Choroid plexus epithelial cell (primary cell): ENCODE results near the gene CEACAM19.
"Not testable (repeated sequence)": the region's sequence is repeated elsewhere in the genome, so short reads cannot be mapped to it uniquely, and the experiment has no call there.

ENCODE experiments used
- DNase-seq: peaks from one replicate; pipeline ENCODE4 v3.0.0-alpha.2; 2010; ENCODE audit warnings: low read depth
- H3K4me3 ChIP-seq: 2 replicates; pipeline ENCODE4 v1.5.1; 2011; ENCODE audit warnings: low read depth, mild to moderate bottlenecking, control low read depth, low read length, moderate library complexity
- TF ChIP-seq, protein P1 (sequence below): conservative IDR thresholded peaks from 2 replicates; pipeline ENCODE4 v1.5.1; 2011; ENCODE audit warnings: low read depth, mild to moderate bottlenecking, control low read depth, inconsistent platforms, low read length, moderate library complexity

CEACAM19 gene

DNA sequence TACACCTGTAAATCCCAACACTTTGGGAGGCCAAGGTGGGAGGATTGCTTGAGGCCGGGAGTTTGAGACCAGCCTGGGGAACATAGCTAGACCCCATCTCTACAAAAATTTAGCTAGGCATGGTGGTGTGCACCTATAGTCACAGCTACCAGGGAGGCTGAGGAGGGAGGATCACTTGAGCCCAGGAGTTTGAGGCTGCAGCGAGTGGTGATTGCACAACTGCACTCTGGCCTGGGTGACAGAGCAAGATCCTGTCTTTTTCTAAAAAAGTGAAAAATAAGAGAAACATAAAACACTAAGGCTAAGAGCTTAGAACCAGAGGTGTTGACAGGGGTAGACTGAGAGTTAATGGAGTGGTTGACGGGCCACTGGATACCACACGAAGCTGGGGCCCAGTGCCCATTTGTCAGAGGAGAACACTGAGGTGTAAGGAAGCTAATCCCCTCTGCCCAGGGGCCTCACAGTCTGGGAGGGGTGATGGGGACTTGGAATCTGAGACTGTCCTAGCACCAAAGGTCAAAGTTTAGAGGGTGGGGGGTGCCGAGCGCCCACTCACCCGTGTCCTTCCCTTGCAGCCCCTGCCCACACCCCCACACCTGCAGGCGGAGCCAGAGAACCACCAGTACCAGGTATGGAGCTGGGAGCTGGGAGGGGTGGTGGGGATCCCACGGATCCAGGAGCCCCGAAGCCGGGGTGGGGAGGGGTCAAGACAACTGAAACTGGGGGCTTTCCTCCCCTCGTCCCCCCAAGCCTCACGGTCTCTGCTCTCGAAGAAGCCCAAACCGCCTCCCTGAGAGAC is 10.9 kb downstream of the CEACAM19 start:
- DNase-seq, result no peak
- TF ChIP-seq, protein P1, sequence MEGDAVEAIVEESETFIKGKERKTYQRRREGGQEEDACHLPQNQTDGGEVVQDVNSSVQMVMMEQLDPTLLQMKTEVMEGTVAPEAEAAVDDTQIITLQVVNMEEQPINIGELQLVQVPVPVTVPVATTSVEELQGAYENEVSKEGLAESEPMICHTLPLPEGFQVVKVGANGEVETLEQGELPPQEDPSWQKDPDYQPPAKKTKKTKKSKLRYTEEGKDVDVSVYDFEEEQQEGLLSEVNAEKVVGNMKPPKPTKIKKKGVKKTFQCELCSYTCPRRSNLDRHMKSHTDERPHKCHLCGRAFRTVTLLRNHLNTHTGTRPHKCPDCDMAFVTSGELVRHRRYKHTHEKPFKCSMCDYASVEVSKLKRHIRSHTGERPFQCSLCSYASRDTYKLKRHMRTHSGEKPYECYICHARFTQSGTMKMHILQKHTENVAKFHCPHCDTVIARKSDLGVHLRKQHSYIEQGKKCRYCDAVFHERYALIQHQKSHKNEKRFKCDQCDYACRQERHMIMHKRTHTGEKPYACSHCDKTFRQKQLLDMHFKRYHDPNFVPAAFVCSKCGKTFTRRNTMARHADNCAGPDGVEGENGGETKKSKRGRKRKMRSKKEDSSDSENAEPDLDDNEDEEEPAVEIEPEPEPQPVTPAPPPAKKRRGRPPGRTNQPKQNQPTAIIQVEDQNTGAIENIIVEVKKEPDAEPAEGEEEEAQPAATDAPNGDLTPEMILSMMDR, result no peak
- no peak overlapping the region for H3K4me3 ChIP-seq

DNA sequence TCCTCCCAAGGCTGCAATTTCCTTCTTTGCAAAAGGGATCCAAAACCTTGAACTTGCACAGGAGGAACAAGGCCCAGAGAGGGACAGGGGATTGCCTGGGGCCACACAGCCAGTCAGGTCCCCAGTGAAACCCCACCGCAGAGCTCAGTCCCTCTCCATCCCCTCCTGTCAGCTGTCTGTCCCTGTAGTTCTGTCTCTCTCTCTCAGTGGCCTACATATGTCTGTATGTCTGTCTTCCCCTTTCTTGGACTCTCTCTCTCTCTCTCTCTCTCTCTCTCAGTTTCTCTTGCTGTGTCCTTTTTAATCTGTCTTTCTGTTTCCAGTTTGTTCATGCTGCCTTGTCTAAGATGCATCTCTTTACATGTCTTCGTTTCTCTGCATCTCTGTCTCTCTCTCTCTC is 11.5 kb downstream of the CEACAM19 start:
- TF ChIP-seq, protein P1, result no peak
- no peak for DNase-seq
- no peak overlapping the region for H3K4me3 ChIP-seq

DNA sequence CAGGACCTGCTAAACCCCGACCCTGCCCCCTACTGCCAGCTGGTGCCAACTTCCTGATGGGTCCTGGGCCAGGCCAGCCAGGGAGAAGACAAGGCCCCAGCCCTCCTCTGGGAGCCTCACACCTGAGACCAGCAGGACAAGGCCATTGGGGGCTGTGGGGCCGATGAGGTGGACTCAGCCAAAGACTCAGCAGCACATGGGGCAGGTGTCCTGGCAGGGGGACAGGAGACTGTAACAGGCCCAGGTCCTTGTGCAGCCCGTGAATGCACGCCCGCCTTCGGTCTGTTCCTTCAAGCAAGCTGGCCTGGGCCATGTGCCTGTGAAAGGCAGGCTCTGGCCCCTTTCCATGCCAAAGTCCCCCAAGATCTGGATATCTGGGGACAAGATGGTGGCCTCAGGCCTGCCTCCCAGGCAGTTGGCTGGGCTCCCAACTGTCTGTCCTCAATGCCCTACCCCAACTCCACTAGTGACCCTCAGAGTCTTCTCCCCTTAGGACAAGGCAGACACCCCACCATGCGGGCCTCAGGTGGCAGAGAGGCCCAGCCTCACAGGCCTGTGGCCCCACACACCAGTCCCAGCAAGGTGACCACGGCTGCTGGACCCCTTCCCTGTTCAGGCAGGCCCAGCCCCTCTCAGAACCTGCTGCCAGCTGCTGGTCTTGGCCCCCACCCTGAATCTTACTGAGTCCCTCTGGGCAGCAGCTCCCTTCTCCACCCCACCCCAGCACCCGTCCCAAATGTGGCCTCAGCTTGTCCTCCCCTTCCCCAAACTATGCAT is 12.3 kb downstream of the CEACAM19 start:
- no peak overlapping the region for H3K4me3 ChIP-seq
- no peak for DNase-seq
- TF ChIP-seq, protein P1, result no peak

DNA sequence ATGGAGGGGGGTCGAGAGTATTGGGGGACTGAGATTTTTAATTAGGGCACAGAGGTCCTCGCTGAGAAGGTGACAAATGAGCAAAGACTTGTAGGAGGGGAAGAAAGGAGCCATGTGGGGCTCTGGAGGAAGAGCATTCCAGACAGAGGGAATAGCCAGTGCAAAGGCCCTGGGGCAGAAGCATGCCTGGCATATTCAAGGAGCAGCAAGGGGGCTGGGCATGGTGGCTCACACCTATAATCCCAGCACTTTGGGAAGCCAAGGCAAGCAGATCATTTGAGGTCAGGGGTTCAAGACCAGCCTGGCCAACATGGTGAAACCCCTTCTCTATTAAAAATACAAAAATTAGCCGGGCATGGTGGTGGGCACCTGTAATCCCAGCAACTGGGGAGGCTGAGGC is 13.1 kb downstream of the CEACAM19 start:
- H3K4me3 ChIP-seq, DNase-seq: not testable (repeated sequence)

DNA sequence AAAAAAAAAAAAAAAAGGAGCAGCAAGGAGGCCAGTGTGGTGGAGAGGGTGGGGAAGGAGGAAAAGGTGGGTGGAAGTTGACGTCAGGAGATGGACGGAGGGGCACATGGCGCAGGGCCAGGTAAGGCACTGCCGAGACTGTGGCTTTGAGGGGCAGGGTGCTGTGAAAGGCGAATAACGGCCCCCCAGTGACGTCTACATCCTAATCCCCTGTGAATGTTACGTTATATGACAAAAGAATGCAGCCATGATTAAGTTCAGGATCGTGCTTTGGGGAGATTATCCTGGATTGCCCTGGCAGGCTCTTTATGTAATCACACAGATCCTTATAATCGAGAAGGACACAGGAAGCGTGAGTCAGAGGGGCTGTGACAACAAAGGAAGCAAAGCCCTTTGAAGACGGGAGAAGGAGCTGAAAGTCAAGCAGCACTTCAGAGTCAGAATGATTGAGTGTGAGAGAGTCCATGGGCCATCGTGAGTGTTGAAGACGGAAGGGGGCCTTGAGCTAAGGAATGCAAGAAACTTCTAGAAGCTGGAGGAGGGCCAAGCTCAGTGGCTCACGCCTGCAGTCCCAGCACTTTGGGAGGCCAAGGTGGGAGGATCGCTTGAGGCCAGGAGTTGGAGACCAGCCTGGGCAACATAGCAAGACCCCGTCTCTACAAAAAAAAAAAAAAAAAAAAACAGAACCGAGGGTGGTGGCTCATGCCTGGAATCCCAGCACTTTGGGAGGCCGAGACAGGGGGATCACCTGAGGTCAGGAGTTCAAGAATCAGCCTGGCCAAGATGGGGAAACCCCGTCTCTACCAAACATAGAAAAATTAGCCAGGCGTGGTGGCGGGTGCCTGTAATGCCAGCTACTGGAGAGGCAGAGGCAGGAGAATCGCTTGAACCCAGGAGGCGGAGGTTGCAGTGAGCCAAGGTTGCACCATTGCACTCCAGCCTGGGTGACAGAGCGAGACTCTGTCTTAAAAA is 13.9 kb downstream of the CEACAM19 start:
- no peak overlapping the region for H3K4me3 ChIP-seq
- DNase-seq, result peak; percentile 68
- TF ChIP-seq, protein P1, result no peak

DNA sequence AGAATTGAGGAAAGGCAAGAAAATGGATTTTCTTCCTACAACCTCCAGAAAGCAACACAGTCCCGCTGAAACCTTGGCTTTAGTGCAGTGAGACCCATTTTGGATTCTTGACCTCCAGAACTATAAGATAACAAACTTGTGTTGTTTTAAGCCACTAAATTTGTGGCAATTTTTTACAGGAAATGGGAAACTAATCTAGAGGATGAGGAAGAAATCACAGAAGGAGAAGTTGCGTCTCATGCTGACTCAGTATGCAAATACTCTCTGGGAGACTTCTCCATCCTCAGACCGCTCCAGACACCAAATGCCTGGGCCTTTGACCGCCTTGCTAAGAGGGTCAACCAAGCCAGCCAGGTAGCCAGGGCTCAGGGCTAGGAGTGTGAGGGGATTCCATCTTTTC is 14.6 kb downstream of the CEACAM19 start:
- DNase-seq, result peak; percentile 48
- H3K4me3 ChIP-seq, result no peak overlapping the region
- TF ChIP-seq, protein P1, result no peak

DNA sequence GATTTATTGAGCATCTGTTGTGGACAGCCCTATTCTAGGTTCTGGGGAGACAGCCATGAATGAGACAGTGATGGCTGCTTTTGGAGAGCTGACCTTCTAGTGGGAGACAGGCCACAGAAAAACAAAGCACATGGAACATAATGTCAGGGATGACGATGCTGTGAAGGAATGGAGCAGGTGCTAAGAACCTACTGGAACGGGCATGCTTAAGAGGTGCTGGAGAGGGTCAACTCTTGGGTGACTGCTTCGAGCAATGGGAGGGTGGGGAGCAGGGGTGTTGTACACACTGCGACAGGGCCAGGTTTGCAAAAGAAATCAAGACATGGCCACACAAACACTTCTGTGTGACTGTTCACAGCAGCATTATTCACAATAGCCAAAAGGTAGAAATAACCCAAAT is 15.6 kb downstream of the CEACAM19 start:
- no peak for DNase-seq
- no peak overlapping the region for H3K4me3 ChIP-seq

More for the DNA sequence above, 15.6 kb downstream of the CEACAM19 start:
- TF ChIP-seq, protein P1, result no peak
